Erythroblast (primary cell): ENCODE results near the gene DSCAML1.
"Not testable (repeated sequence)": the region's sequence is repeated elsewhere in the genome, so short reads cannot be mapped to it uniquely, and the experiment has no call there.

ENCODE experiments used
- DNase-seq, 2 experiments: peaks; one replicate each; lab custom pipeline; 2025; lab: John Stamatoyannopoulos, UW
- GATA1 ChIP-seq: IDR thresholded peaks from 2 replicates; pipeline ENCODE4 v1.6.1; 2011; ENCODE audit warnings: low read depth, mild to moderate bottlenecking, control low read depth, low read length, moderate library complexity
- POLR2A ChIP-seq: IDR thresholded peaks from 2 replicates; pipeline ENCODE4 v1.6.1; 2011; ENCODE audit warnings: mild to moderate bottlenecking, low read length

Gene DSCAML1

DNA sequence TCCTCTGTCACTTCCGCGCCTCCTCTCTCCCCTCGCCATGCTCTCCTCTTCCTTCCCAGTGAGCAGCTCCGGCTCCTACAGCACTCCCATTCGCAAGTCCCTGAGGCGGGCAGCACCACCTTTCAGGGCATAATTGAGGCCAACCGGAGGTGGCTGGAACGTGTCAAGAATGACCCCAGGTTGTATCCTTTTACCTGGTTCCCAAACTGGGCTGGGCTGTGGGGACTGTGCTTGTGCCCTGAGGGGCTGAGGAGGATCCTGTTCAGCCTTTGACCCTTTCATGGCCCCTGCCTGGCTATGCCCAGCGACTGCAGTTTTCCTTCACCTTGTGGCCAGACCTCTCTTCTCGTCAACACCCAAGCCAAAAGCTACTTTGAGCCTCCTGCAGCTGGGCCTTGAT, 385.3 kb downstream of the DSCAML1 start:
- DNase-seq: no peak
- TF ChIP-seq POLR2A: no peak
- no peak for TF ChIP-seq GATA1

DNA sequence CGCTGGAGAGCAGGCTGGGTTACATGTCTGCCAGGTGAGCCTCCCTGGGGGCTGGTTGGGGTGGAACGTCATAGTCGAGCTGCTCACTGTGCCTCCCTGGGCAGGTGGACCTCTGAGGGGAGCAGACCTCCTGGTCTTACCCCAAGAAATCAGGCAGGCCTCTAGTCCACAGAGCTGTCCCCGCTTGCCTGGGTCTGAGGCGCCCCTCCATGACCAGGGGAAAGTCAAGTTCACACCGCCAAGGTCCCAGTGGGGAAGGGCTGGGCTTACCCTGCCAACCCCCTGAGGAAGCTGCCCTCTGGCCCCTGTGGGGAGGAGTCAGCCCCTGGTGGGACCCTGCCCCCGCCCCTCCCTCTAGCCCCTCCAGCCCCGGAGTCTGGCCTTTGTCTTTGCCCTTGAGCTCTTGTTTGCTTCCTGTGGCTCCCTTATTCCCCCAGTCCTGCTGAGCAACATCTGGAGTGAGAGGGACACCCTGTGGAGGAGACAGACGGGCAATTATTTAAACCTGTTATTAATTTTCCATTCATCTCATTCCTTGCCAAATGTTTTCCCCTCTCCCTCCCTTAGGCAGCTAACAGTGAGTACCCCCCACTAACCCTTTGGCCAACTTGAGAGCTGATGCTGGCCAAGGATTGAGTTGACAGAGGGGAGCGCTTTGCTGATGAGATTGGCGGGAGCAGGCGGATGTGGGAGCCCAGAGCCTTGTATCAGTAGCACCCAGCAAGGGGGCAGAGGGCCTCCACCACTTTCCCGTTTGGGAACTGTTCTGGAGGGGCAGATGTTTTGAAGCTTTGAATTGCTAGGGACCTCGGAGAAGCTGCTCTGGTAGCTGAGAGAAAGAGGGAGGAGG, 385.9 kb downstream of the DSCAML1 start:
- DNase-seq: no peak
- TF ChIP-seq POLR2A: no peak
- TF ChIP-seq GATA1: no peak

DNA sequence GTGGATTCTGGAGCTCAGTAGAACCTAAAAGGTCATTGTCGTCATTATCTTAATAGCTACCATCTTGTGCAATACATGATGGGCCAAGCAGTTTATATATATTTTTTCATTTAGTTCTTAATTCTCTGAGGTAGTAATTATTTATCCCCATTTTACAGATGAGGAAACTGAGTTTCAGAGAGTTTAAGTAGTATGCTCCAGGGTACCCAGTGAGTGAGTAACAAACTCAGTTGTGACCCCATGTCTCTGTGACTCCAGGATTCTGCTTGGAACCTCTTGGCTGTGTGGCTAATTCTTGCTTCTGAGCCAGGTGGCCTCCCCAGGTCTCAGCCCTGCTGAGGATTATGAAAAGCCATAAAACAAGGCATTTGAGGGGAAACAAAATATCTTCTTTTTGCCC, 386.8 kb downstream of the DSCAML1 start:
- no peak for DNase-seq
- TF ChIP-seq GATA1 (no peak), POLR2A (no peak)

DNA sequence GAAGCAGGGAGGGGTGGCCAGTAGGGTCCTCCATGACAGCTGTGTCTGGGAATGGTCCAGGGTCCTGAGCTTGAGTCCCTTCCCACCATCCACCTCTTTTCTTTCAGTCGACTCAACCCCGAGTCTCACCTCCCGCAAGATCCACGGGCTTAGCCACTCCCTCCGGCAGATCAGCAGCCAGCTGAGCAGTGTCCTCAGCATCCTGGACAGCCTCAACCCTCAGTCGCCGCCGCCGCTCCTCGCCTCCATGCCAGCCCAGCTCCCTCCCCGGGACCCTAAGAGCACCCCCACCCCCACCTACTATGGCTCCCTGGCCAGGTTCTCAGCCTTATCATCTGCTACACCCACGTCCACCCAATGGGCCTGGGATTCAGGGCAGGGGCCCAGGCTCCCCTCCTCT, 387.5 kb downstream of the DSCAML1 start:
- no peak for DNase-seq
- TF ChIP-seq POLR2A (no peak), GATA1 (no peak)

DNA sequence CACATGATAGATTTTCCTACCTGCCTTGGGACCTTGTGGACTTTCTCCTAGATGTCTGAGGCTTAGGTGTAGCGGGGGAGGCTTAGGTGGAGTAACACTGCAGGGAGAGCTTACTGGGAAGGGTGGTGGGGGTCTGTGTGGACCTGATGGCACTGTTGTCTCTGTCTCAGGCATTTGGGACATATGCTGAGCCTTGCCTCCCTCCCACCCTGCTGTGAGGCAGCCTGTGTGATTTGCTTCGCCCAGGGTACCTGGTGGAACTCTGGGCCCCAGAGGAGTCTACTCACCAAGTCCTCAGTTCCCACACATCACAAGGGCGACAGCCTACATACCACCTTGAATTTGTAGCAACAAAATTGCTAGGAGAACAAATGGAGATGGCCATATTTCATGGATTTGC, 388.7 kb downstream of the DSCAML1 start:
- no peak for DNase-seq
- no peak for TF ChIP-seq GATA1
- no peak for TF ChIP-seq POLR2A

DNA sequence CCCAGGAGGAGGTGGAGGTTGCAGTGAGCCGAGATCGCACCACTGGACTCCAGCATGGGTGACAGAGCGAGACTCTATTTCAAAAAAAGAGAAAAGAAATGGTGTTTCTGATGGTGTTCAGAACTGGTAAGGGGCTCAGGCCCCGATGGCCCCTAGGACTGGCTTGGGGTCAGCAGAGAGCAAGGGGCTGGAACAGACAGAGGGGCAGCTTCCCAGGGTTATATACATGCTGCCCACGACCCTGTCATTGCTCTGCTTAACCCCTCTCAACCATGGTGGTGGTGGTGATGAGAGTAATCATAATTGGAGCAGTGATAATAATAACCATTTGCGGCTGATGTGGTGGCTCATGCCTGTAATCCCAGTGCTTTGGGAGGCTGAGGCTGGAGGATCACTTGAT, 390.0 kb downstream of the DSCAML1 start:
- no peak for TF ChIP-seq POLR2A
- no peak for TF ChIP-seq GATA1
- no peak for DNase-seq

DNA sequence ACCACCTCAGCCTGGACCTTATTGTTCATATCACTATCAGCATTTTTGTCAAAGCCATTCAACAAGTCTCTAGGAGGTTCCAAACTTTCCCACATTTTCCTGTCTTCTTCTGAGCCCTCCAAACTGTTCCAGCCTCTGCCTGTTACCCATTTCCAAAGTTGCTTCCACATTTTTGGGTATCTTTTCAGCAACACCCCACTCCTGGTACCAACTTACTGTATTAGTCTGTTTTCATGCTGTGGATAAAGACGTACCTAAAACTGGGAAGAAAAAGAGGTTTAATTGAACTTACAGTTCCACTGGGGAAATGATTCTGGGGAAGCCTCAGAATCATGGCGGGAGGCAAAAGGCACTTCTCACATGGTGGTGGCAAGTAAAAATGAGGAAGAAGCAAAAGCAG, 391.1 kb downstream of the DSCAML1 start:
- DNase-seq: not testable (repeated sequence)

DNA sequence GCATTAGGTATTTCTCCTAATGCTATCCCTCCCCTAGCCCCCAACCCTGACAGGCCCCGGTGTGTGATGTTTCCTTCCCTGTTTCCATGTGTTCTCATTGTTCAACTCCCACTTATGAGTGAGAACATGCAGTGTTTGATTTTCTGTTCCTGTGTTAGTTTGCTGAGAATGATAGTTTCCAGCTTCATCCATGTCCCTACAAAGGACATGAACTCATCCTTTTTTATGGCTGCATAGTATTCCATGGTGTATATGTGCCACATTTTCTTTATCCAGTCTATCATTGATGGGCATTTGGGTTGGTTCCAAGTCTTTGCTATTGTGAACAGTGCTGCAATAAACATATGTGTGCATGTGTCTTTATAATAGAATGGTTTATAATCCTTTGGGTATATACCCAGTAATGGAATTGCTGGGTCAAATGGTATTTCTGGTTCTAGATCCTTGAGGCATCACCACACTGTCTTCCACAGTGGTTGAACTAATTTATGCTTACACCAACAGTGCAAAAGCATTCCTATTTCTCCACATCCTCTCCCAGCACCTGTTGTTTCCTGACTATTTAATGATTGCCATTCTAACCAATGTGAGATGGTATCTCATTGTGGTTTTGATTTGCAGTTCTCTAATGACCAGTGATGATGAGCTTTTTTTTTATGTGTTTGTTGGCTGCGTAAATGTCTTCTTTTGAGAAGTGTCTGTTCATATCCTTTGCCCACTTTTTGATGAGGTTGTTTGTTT, 397.7 kb downstream of the DSCAML1 start:
- DNase-seq: not testable (repeated sequence)

DNA sequence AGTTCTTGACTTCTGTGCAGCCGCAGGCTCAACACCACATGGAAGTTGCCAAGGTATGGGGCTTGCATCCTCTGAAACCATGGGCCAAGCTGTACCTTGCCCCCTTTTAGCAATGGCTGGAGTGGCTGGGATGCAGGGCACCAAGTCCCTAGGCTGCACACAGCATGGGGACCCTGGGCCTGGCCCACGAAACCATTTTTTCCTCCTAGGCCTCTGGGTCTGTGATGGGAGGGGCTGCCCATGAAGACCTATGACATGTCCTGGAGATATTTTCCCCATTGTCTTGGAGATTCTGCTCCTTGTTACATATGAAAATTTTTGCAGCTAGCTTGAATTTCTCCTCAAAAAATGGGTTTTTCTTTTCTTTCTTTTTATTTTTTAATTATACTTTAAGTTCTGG, 398.4 kb downstream of the DSCAML1 start:
- DNase-seq: not testable (repeated sequence)

DNA sequence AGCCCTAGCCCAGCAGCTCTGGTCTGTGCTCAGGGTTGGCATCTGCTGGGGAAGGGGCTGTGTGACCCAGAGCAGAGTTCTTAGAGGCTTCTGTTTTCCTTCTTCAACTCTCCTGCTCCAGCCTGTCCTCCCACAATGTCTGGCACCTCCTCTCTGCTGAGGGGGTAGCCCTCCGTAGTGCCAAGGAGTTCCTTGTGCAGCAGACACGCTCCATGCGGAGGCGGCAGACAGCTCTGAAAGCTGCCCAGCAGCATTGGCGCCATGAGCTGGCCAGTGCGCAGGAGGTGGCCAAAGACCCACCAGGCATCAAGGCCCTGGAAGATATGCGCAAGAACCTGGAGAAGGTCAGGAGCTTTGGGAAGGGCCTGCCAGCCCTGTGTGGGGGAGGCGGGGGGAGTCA, 400.0 kb downstream of the DSCAML1 start:
- TF ChIP-seq POLR2A: no peak
- no peak for TF ChIP-seq GATA1
- no peak for DNase-seq

DNA sequence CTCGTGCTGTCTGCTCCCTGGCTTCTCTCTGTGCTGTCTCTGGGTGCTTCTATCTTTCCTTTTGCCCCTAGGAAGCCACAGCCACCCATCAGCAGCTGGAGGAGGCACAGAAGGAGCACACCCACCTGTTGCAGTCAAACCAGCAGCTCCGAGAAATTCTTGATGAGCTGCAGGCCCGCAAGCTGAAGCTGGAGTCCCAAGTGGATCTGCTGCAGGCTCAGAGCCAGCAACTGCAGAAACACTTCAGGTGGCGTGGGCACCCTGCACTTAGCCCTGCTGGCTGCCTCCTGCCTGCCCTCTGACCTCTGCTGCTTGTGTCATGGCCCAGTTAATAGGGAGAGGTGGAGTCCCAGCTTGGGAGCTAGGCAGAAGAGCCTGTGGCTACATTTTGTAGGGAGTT, 401.5 kb downstream of the DSCAML1 start:
- TF ChIP-seq GATA1 (no peak), POLR2A (no peak)
- no peak for DNase-seq

DNA sequence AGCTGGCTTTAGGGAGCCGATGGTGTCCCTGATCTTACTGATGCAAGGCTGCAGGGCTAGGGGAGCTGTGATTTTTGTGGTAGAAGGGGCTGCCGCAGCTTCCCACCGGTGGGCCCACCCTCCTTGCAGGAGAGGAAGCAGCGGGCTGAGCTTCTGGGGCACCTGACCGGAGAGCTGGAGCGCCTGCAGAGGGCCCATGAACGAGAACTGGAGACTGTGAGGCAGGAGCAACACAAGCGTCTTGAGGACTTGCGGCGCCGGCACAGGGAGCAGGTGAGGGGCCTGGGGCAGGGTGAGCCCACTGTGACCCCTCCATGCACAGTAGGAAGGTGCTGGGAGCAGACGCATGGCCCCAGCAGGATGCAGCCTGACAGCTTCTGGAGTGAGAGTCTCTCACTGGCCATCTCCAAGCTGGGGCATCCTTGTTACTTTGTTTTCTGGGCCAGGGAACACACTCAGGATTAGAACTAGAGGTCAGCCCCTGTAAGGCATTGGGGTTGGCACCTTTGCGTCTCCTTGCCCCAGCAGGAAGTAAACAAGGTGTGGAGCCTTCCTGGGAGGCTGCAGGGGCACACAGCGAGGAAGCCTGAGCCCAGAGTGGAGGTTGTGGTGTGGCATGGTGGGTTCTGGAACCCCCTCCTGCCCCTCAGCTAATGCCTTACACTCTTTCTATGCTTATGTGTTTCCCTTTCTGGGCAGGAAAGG, 402.6 kb downstream of the DSCAML1 start:
- TF ChIP-seq GATA1 (no peak), POLR2A (no peak)
- DNase-seq: no peak

DNA sequence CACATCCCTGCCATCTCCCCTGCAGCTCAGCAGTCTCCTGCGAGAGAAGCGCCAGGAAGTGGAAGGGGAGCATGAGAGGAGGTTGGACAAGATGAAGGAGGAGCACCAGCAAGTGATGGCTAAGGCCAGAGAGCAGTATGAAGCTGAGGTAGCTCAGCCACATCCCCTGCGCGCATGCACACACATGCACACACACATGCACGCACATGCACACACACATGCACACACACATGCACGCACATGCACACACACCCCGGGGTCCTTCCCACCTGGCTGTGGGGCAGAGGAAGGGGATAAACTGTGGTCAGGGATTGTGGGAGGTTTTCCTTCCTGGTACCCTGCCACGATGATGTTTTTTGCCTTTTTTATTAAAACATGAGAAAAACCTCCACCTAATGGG, 404.0 kb downstream of the DSCAML1 start:
- no peak for DNase-seq

DNA sequence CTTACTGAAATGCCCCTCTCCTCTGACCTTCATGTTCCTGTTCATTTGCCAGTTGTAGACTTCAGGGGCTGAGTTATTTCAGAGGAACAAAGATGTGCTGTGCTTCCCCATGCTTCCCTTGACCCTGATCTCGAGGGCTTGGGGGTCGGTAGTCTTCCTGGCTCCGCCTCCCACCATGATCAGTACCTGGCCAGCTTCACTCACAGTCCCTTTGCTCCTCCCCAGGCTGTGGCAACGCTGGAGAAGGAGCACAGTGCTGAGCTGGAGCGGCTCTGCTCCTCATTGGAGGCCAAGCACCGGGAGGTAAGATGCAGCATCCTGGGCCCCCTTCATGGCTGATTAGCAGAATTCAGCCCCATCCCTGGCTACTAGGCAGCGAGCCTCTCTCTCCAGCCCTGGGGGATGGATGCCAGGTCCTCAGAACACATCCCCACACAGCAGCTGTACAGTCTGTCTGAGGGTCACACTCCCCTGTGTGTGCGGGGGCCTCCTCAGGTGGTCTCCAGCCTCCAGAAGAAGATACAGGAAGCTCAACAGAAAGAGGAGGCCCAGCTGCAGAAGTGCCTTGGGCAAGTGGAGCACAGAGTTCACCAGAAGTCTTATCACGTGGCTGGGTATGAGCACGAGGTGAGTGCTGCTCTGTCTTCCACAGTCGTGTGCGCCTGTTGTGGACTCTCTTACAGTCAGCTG, 404.9 kb downstream of the DSCAML1 start:
- TF ChIP-seq POLR2A: no peak
- TF ChIP-seq GATA1: no peak
- DNase-seq: no peak

More for the DNA sequence above, 404.0 kb downstream of the DSCAML1 start:
- TF ChIP-seq POLR2A: no peak
- no peak for TF ChIP-seq GATA1
